ENCODE measurements around the gene SLC22A14. TPM values are rescaled to one million over a fixed set of nuclear protein-coding genes. Genes with fewer than 3 reads are reported as not detected.

The SLC22A14 gene
- total RNA-seq, 2 donors from 2014 or later: 0.41 TPM; not detected in 1

DNA sequence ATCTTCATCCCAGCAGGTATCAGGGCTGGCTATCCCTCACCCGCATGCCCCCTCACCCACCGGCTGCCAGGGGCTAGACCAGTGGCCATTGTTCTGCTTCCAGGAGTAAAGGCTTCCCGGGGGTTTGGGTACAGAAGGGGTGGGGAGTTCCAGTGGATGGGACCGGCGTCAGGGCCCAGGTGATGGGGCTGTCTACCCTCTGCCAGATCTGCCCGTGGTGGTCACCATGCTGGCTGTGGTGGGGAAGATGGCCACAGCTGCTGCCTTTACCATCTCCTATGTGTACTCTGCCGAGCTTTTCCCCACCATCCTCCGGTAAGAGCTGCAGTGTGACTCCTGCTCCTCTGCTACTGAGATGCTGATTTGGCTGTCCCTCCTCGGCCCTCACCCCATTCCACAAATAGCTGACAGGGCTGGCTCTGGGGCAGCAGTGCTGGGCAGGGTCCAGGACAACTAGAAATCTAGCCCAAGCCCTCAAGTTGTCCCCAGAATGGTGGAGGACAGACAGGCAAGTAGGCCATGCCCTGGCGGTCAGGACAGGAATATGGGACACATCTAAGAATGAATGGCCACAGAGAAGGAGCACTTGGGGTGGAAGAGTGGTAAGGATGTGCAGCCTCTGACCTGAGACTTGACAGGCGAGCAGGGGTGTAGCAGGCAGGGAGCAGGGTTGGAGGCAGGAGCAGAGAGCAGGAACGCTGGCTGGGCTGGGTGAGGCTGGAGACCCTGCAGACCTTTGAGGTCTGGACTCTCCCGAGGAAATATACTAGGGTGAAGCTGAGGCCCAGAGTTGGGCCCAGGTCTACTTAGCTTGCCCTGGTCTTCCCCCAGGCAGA is 5.8 kb upstream of the SLC22A14 start:
- TF ChIP-seq, protein P1, sequence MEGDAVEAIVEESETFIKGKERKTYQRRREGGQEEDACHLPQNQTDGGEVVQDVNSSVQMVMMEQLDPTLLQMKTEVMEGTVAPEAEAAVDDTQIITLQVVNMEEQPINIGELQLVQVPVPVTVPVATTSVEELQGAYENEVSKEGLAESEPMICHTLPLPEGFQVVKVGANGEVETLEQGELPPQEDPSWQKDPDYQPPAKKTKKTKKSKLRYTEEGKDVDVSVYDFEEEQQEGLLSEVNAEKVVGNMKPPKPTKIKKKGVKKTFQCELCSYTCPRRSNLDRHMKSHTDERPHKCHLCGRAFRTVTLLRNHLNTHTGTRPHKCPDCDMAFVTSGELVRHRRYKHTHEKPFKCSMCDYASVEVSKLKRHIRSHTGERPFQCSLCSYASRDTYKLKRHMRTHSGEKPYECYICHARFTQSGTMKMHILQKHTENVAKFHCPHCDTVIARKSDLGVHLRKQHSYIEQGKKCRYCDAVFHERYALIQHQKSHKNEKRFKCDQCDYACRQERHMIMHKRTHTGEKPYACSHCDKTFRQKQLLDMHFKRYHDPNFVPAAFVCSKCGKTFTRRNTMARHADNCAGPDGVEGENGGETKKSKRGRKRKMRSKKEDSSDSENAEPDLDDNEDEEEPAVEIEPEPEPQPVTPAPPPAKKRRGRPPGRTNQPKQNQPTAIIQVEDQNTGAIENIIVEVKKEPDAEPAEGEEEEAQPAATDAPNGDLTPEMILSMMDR (IDR thresholded peaks at IDR 0.05): no peak
- Histone ChIP-seq H3K4me3 (no peak overlapping the region), H3K36me3 (no peaks in the 10 kb centered on the region), H3K9me3 (no peaks in the 10 kb centered on the region), H3K27ac (no peak overlapping the region), H3K4me1 (ENCODE audit: control insufficient read depth in 1 of 2, low read depth in 2 of 2) (no peaks in the 10 kb centered on the region), H3K27me3 (replicated peaks; ENCODE audit: insufficient read depth) (no peaks in the 10 kb centered on the region)
- ATAC-seq (ENCODE audit: insufficient number of reproducible peaks, low FRiP score, low read depth) (no peak), DNase-seq (ENCODE audit: low spot score) (no peak)

DNA sequence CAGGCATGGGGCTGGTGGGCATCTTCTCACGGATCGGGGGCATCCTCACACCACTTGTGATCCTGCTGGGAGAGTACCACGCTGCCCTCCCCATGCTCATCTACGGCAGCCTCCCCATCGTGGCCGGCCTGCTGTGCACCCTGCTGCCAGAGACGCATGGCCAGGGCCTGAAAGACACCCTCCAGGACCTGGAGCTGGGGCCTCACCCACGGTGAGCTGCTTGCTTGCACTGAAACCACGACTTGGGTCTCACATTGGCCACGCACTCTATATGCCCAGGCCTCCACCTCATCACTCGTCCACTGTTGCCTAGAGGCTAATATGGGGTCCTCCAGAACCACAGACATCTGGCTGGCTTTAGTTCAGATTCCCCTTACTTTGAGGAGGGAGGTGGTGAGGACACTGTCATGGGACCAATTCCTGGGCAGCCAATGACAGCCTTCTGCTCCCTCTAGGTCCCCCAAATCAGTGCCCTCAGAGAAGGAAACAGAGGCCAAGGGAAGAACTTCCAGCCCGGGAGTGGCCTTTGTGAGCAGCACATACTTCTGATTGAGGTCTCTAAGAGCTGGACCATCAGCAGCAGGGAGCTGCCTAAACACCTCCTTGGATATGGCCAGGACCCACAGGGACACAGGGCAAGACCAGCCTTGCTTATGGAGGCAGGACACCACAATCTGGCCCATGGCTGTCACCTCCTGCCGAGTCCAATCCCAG is 5.0 kb upstream of the SLC22A14 start:
- TF ChIP-seq, protein P1 (IDR thresholded peaks at IDR 0.05): no peak
- Histone ChIP-seq H3K27me3 (replicated peaks; ENCODE audit: insufficient read depth) (no peaks in the 10 kb centered on the region), H3K4me1 (ENCODE audit: control insufficient read depth in 1 of 2, low read depth in 2 of 2) (no peaks in the 10 kb centered on the region), H3K4me3 (no peak overlapping the region), H3K9me3 (no peaks in the 10 kb centered on the region), H3K36me3 (no peaks in the 10 kb centered on the region), H3K27ac (no peak overlapping the region)
- ATAC-seq (ENCODE audit: insufficient number of reproducible peaks, low FRiP score, low read depth) (no peak), DNase-seq (ENCODE audit: low spot score) (no peak)

DNA sequence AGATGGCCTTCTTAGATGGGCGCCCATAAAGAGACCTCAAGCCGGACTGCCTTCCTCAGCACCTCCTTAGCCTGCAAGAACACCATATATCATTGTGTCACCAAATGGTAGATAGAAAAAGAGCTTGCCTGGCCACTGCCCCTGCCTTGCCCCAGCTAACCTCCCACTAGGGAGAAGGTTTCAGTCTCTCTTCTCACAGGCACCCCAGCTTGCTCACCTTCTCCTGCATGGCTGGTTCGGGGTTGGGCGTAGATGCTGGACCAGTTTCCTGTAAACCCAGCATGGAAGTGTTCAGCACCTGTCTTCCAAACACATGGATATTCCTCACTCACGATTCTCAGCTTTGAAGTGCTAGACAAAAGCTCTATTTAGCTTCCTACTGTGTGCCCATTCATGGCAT is 3.3 kb upstream of the SLC22A14 start:
- ATAC-seq (ENCODE audit: insufficient number of reproducible peaks, low FRiP score, low read depth) (no peak), DNase-seq (ENCODE audit: low spot score) (no peak)
- Histone ChIP-seq H3K36me3 (no peaks in the 10 kb centered on the region), H3K27me3 (replicated peaks; ENCODE audit: insufficient read depth) (no peaks in the 10 kb centered on the region), H3K27ac (no peak overlapping the region), H3K4me1 (ENCODE audit: control insufficient read depth in 1 of 2, low read depth in 2 of 2) (no peaks in the 10 kb centered on the region), H3K9me3 (no peaks in the 10 kb centered on the region), H3K4me3 (no peak overlapping the region)
- TF ChIP-seq, protein P1 (IDR thresholded peaks at IDR 0.05): no peak

DNA sequence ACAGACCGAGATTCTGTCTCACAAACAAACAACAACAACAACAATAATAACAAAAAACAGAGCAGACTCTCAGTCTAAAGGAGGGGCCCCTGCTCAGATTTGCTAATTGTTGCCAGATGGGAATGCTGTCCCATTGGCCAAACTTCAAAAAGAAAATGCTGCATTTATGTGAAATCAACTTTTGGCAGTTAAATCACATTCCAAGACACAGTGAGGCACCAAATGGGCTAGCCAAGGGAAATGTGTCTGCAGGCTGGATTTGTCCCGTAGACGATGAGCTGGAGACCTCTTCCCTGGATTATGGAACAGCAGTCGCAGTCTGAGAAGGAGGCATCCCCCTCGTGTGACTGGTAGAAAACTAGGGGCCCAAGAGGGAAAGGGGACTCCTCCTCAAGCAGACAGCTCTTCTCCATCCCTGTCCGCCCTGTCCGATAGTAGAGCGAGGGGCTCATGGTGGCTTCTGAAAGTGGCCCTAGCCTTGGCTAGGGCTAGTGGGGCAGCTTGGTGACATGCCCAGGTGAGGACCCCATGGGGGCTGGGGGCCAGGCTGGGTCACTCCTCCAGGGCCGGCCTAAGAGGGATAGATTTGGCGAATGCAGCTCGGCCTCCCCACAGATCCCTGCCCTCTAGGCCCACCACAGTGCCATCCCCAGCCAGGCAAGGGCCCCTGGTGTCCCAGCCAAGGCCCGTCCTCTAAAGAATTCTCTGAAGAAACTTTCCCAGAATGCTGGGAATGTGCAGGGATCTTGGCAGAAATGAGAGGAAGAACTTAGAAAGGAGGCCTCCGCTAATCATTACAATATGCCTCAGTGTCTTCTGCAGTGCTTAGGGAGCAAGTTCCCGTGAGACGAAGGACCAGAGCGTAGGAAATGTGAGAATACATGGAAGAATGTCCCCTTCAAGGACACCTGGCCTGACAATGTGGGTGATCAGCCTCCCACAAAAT is 2.0 kb downstream of the SLC22A14 start:
- DNase-seq (ENCODE audit: low spot score) (no peak), ATAC-seq (ENCODE audit: insufficient number of reproducible peaks, low FRiP score, low read depth) (no peak)
- H3K4me3 ChIP-seq: no peak overlapping the region
- H3K27me3 ChIP-seq (replicated peaks; ENCODE audit: insufficient read depth): no peaks in the 10 kb centered on the region
- H3K4me1 ChIP-seq (ENCODE audit: control insufficient read depth in 1 of 2, low read depth in 2 of 2): no peaks in the 10 kb centered on the region
- H3K9me3 ChIP-seq: no peaks in the 10 kb centered on the region
- no peaks in the 10 kb centered on the region for H3K36me3 ChIP-seq
- TF ChIP-seq, protein P1 (IDR thresholded peaks at IDR 0.05): no peak
- H3K27ac ChIP-seq: no peak overlapping the region

All from thoracic aorta (tissue), 2 donors.